Stimulated activated CD8-positive, alpha-beta memory T cell treated with anti-CD3 and anti-CD28 coated beads, Interleukin-12 subunit alpha, Interleukin-12 subunit beta, amount 100 ng/mL, for 1 hour (primary cell): ENCODE measurements around the gene CFTR.
"Not testable (repeated sequence)": the region's sequence is repeated elsewhere in the genome, so short reads cannot be mapped to it uniquely, and the experiment has no call there.

Experiments used
- DNase-seq: peaks from one replicate; pipeline ENCODE4 v3.0.0-alpha.2; 2020; ENCODE audit warnings: low read depth

CFTR gene

GRCh38 chr7:117689406-117689805, 209.6 kb downstream of the CFTR start:
- DNase-seq: no peak

- DNase-seq: no peak
Observed at GRCh38 chr7:117690147-117690546, 210.3 kb downstream of the CFTR start.

GRCh38 chr7:117692338-117692737, 212.5 kb downstream of the CFTR start:
- DNase-seq: no peak

GRCh38 chr7:117698018-117698417, 218.2 kb downstream of the CFTR start:
- no peak for DNase-seq

- no peak for DNase-seq
Observed at GRCh38 chr7:117704063-117704462, 224.2 kb downstream of the CFTR start.

DNA sequence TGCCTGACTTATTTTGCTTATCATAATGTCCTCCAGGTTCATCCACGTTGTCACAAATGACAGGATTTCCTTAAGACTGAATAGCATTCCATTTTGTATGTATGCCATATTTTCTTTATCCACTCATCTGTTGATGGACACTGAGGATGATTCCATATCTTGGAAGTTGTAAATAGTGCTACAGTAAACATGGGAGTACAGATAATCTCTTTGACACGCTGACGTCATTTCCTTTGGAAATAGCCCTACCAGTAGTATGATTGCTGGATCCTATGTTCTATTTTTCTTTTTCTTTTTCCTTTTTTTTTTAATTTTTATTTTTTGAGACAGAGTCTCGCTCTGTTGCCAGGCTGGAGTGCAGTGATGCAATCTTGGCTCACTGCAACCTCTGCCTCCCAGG, 225.8 kb downstream of the CFTR start:
- DNase-seq: no peak

- DNase-seq: no peak
Observed at GRCh38 chr7:117706210-117706609, 226.4 kb downstream of the CFTR start.

- no peak for DNase-seq
Observed at GRCh38 chr7:117707080-117707479, 227.3 kb downstream of the CFTR start.

DNA sequence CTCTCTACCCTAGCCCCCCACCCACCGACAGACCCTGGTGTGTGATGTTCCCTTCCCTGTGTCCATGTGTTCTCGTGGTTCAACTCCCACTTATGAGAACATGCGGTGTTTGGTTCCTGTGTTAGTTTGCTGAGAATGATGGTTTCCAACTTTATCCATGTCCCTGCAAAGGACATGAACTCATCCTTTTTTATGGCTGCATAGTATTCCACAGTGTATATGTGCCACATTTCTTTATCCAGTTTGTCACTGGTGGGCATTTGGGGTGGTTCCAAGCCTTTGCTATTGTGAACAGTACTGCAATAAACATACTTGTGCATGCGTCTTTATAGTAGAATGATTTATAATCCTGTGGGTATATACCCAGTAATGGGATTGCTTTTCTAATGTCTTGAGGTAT, 228.3 kb downstream of the CFTR start:
- DNase-seq: not testable (repeated sequence)

DNA sequence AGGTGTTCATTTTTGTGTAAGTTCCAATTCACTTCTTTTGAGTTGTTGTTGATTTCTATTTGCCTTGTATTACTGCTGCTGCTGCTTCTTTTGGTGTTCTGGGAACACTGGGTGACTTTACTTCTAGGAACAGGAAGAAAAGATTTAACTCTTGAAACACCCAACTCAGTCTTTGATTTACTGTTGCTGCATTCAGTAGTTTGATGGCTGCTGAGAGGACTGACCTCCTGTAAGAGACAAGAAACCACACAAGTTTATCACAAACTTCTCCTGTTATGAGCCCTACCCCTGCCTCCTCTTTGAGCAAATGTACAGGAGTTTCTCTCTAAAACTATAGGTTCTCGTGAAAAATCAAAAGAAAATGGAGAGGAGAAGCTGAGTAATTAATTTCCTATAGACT, 231.7 kb downstream of the CFTR start:
- no peak for DNase-seq

DNA sequence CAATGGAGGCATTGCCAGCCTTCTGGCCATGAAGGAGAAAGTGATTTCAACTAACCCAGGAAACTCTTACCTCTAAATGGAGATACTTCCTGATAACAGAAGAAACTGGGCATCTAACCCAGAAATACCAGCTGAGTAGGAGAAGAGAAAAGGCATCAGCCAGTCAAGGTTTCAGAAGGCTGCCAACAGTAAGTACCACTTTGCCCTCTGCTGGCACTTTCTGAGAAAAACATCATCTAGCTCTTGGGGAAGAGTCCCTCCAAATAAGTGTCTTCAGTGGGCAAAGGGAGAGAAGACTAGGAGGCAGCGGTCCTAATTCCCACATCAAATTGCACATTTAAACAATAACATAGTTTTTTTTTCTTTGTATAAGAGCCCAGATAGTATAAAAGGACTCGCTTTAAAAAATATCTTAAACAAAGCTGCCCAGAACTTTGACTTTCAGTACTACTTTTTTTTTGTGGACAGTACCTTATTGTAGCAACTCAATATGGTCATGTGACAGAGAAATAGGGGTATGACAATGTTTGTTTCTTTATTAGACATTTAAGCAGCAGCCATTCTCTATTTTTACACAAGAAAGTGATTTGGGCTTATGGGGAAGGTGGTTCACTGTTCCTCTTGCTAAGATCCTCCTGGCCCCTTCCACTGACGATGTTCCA, 236.1 kb downstream of the CFTR start:
- no peak for DNase-seq

DNA sequence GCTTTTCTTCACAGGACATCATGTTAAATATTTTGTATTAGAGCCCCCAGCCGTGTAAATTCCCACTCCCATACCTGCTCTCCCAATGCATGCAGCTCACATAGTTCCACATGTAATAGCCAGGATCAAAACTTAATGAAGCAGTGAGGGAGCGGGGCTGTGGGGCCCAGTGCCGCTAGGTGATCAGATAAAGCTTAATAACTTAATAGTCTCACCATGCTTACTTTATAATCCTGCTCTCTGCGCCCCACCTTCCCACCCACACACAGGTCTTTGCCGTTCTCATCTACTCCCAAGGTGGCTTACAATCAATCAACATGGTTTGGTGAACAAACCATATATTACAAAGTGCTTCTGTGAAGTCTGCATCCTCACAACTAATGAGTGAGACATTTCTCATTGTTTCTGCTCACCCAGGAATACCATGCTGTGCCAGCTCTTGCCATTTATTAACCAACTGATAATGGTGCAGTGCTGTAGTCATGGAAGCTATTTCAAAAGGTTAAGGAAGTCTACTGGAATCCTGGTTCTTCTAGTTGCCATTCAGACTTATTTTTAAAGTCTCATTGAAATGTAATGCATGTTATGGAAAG, 237.0 kb downstream of the CFTR start:
- DNase-seq: no peak

DNA sequence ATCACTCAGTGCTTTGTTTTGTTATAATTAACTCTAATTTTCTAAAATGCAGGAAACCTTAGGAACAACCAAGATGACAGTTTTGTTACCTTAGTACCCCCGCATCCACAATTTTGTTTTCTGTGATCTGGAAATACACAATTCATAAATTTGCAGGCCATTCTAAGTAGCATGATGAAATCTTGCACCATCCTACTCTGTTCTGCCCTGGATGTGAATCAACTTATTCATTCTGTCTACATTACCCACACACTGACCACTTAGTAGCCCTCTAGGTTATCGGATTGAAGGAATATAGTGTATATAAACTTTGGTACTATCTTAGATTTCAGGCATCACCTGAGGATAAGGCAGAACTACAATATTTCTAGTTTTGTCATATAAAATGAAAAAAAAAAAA, 237.5 kb downstream of the CFTR start:
- DNase-seq: no peak
